ENCODE results near the gene CYP4F12. TPM values are rescaled to one million over a fixed set of nuclear protein-coding genes. Genes with fewer than 3 reads are reported as not detected.

Gene CYP4F12
- total RNA-seq, 1 experiment from 2014 or later, result not detected

GRCh38 chr19:15722956-15723355 lies 50.1 kb downstream of the CYP4F12 start:
- CTCF ChIA-PET, result no interaction called here
- Histone ChIP-seq H3K79me2 (ENCODE audit: low read length) (no peaks in the 10 kb centered on the region), H3K9me2 (replicated peaks; ENCODE audit: low read length) (no peaks in the 10 kb centered on the region), H4K20me1 (ENCODE audit: low read length) (no peaks in the 10 kb centered on the region), H3K27ac (ENCODE audit: low read length) (no peak overlapping the region), H3K36me3 (ENCODE audit: low read depth, low read length) (no peaks in the 10 kb centered on the region), H3F3A (ENCODE audit: low read length, unreplicated experiment) (no peaks in the 10 kb centered on the region), H3K9ac (ENCODE audit: low read length) (no peak overlapping the region), H3K9me3 (ENCODE audit: low read length) (0 out of 2 replicates have a peak, but pooled peaks cover 5% of the 10 kb centered on the region), H3K4me2 (ENCODE audit: low read length) (no peak overlapping the region), H2AFZ (ENCODE audit: low read length) (no peak overlapping the region), H3K27me3 (ENCODE audit: low read length) (peaks cover 24% of the 10 kb centered on the region), H3K4me3 (ENCODE audit: low read length) (no peak overlapping the region), H3K4me1 (ENCODE audit: insufficient read depth, low read length) (no peaks in the 10 kb centered on the region)
- TF ChIP-seq CTCF (conservative IDR thresholded peaks at IDR 0.05; ENCODE audit: low read depth, low read length) (no peak), EZH2 (IDR thresholded peaks at IDR 0.05; ENCODE audit: low read length, unreplicated experiment) (no peak), EZH2phosphoT487 (IDR thresholded peaks at IDR 0.05; ENCODE audit: borderline replicate concordance, low read length) (no peak)
- POLR2A ChIA-PET (ENCODE audit: unreplicated experiment), result no interaction called here
- intact Hi-C loops (cut with micrococcal nuclease), result no loop called here
- no TSS peak for BruUV-seq (replicated peaks)
- ATAC-seq, result no peak
- no peak for DNase-seq

- no peaks in the 10 kb centered on the region for H3K9me2 ChIP-seq (replicated peaks; ENCODE audit: low read length)
- H3F3A ChIP-seq (ENCODE audit: low read length, unreplicated experiment), result no peaks in the 10 kb centered on the region
- ATAC-seq (no peak), DNase-seq (no peak)
- ChIA-PET POLR2A (ENCODE audit: unreplicated experiment) (no interaction called here), CTCF (no interaction called here)
- no TSS peak for BruUV-seq (replicated peaks)
- no peaks in the 10 kb centered on the region for H3K79me2 ChIP-seq (ENCODE audit: low read length)
- no peak within 1 kb of the TSS for H2AFZ ChIP-seq (ENCODE audit: low read length)
- peaks cover 16% of the 10 kb centered on the region for H3K27me3 ChIP-seq (ENCODE audit: low read length)
- intact Hi-C loops (cut with micrococcal nuclease), result no loop called here
- no peak within 1 kb of the TSS for H3K9ac ChIP-seq (ENCODE audit: low read length)
- H3K4me1 ChIP-seq (ENCODE audit: insufficient read depth, low read length), result no peaks in the 10 kb centered on the region
- no peak for TF ChIP-seq CTCF (conservative IDR thresholded peaks at IDR 0.05; ENCODE audit: low read depth, low read length)
- H3K4me3 ChIP-seq (ENCODE audit: low read length), result no peak within 1 kb of the TSS
- no peaks in the 10 kb centered on the region for H3K36me3 ChIP-seq (ENCODE audit: low read depth, low read length)
- H3K4me2 ChIP-seq (ENCODE audit: low read length), result no peak within 1 kb of the TSS
- H3K9me3 ChIP-seq (ENCODE audit: low read length), result no peaks in the 10 kb centered on the region
- H3K27ac ChIP-seq (ENCODE audit: low read length), result no peak within 1 kb of the TSS
- H4K20me1 ChIP-seq (ENCODE audit: low read length), result no peaks in the 10 kb centered on the region
Measured at GRCh38 chr19:15727724-15728123, 54.8 kb downstream of the CYP4F12 start, which contains the start of gene OR10H2. TSS of gene OR10H2 (plus strand) at chr19:15728024. CDS start at chr19:15728044, 20 bp downstream.

GRCh38 chr19:15730538-15730937 lies 57.7 kb downstream of the CYP4F12 start:
- CTCF ChIA-PET, result no interaction called here
- TF ChIP-seq EZH2phosphoT487 (IDR thresholded peaks at IDR 0.05; ENCODE audit: borderline replicate concordance, low read length) (no peak), CTCF (conservative IDR thresholded peaks at IDR 0.05; ENCODE audit: low read depth, low read length) (no peak)
- DNase-seq (no peak), ATAC-seq (no peak)
- H3K4me2 ChIP-seq (ENCODE audit: low read length), result no peak overlapping the region
- H3K4me1 ChIP-seq (ENCODE audit: insufficient read depth, low read length), result no peaks in the 10 kb centered on the region
- POLR2A ChIA-PET (ENCODE audit: unreplicated experiment), result no interaction called here
- H3K9ac ChIP-seq (ENCODE audit: low read length), result no peak overlapping the region
- H3K4me3 ChIP-seq (ENCODE audit: low read length), result no peak overlapping the region
- no TSS peak for BruUV-seq (replicated peaks)
- H3K27ac ChIP-seq (ENCODE audit: low read length), result no peak overlapping the region
- H3K9me2 ChIP-seq (replicated peaks; ENCODE audit: low read length), result no peaks in the 10 kb centered on the region
- intact Hi-C loops (cut with micrococcal nuclease), result no loop called here
- no peak overlapping the region for H2AFZ ChIP-seq (ENCODE audit: low read length)
- H3F3A ChIP-seq (ENCODE audit: low read length, unreplicated experiment), result no peaks in the 10 kb centered on the region
- no peaks in the 10 kb centered on the region for H3K36me3 ChIP-seq (ENCODE audit: low read depth, low read length)
- H4K20me1 ChIP-seq (ENCODE audit: low read length), result no peaks in the 10 kb centered on the region
- H3K27me3 ChIP-seq (ENCODE audit: low read length), result peaks cover 37% of the 10 kb centered on the region
- no peaks in the 10 kb centered on the region for H3K79me2 ChIP-seq (ENCODE audit: low read length)
- H3K9me3 ChIP-seq (ENCODE audit: low read length), result no peaks in the 10 kb centered on the region
